ENCODE data around the gene SNED1. TPM values are rescaled to one million over a fixed set of nuclear protein-coding genes. Genes with fewer than 3 reads are reported as not detected.
A peak's percentile ranks its signal among the peaks of the same experiment; 100 is the strongest.

The SNED1 gene
- total RNA-seq, 1 experiment from 2014 or later: 2.8 TPM

- Histone ChIP-seq H3K27me3 (ENCODE audit: insufficient read depth, low read depth) (no peaks in the 10 kb centered on the region), H3K9me2 (ENCODE audit: insufficient read depth) (no peaks in the 10 kb centered on the region), H2AFZ (no peak overlapping the region), H3K4me1 (replicated peaks; ENCODE audit: insufficient read depth) (peaks cover 3% of the 10 kb centered on the region; the same call in 1 of the 2 replicates), H3K36me3 (ENCODE audit: low read depth) (no peaks in the 10 kb centered on the region), H3K9me3 (ENCODE audit: insufficient read depth, low read depth) (no peaks in the 10 kb centered on the region), H4K20me1 (ENCODE audit: insufficient read depth) (no peaks in the 10 kb centered on the region), H3K79me2 (ENCODE audit: low read depth) (no peaks in the 10 kb centered on the region), H3F3A (ENCODE audit: insufficient read depth, low read depth) (0 out of 2 replicates have a peak, but pooled peaks cover 2% of the 10 kb centered on the region), H3K4me2 (no peak overlapping the region), H3K4me3 (no peak overlapping the region), H3K27ac (no peak overlapping the region)
- ChIA-PET POLR2A (ENCODE audit: unreplicated experiment) (no interaction called here), CTCF (no interaction called here)
- DNase-seq: no peak
- TF ChIP-seq CTCF (conservative IDR thresholded peaks at IDR 0.05) (no peak), EZH2 (IDR thresholded peaks at IDR 0.05; ENCODE audit: low read depth) (no peak)
- BruUV-seq (replicated peaks): no TSS peak
- intact Hi-C loops (cut with micrococcal nuclease; ENCODE audit: unreplicated experiment): no loop called here
Measured at GRCh38 chr2:241015439-241015838, 17.0 kb downstream of the SNED1 start.

- intact Hi-C loops (cut with micrococcal nuclease; ENCODE audit: unreplicated experiment): no loop called here
- POLR2A ChIA-PET (ENCODE audit: unreplicated experiment): no interaction called here
- Histone ChIP-seq H3F3A (ENCODE audit: insufficient read depth, low read depth) (no peaks in the 10 kb centered on the region), H3K27me3 (ENCODE audit: insufficient read depth, low read depth) (no peaks in the 10 kb centered on the region), H2AFZ (no peak overlapping the region), H3K9me3 (ENCODE audit: insufficient read depth, low read depth) (no peaks in the 10 kb centered on the region; the same call in 1 of the 2 replicates), H3K36me3 (ENCODE audit: low read depth) (no peaks in the 10 kb centered on the region), H4K20me1 (ENCODE audit: insufficient read depth) (no peaks in the 10 kb centered on the region), H3K4me2 (no peak overlapping the region), H3K4me1 (replicated peaks; ENCODE audit: insufficient read depth) (no peaks in the 10 kb centered on the region), H3K9me2 (ENCODE audit: insufficient read depth) (no peaks in the 10 kb centered on the region), H3K27ac (no peak overlapping the region), H3K4me3 (no peak overlapping the region), H3K79me2 (ENCODE audit: low read depth) (no peaks in the 10 kb centered on the region)
- CTCF ChIA-PET: no interaction called here
- BruUV-seq (replicated peaks): no TSS peak
- no peak for DNase-seq
- TF ChIP-seq EZH2 (IDR thresholded peaks at IDR 0.05; ENCODE audit: low read depth): no peak
- TF ChIP-seq CTCF (conservative IDR thresholded peaks at IDR 0.05): no peak
Measured at GRCh38 chr2:241017228-241017940, 19.0 kb downstream of the SNED1 start.

- Histone ChIP-seq H4K20me1 (ENCODE audit: insufficient read depth) (no peaks in the 10 kb centered on the region), H3K9me2 (ENCODE audit: insufficient read depth) (no peaks in the 10 kb centered on the region), H2AFZ (no peak overlapping the region), H3K9me3 (ENCODE audit: insufficient read depth, low read depth) (no peaks in the 10 kb centered on the region; the same call in 1 of the 2 replicates), H3K4me3 (no peak overlapping the region), H3K27me3 (ENCODE audit: insufficient read depth, low read depth) (no peaks in the 10 kb centered on the region), H3K27ac (no peak overlapping the region), H3K36me3 (ENCODE audit: low read depth) (no peaks in the 10 kb centered on the region), H3F3A (ENCODE audit: insufficient read depth, low read depth) (no peaks in the 10 kb centered on the region), H3K4me1 (replicated peaks; ENCODE audit: insufficient read depth) (no peaks in the 10 kb centered on the region), H3K4me2 (no peak overlapping the region), H3K79me2 (ENCODE audit: low read depth) (no peaks in the 10 kb centered on the region)
- DNase-seq: peak in 1 of 2 experiments; percentile 50
- TF ChIP-seq EZH2 (IDR thresholded peaks at IDR 0.05; ENCODE audit: low read depth) (no peak), CTCF (conservative IDR thresholded peaks at IDR 0.05) (no peak)
- CTCF ChIA-PET: no interaction called here
- BruUV-seq (replicated peaks): no TSS peak
- intact Hi-C loops (cut with micrococcal nuclease; ENCODE audit: unreplicated experiment): no loop called here
- POLR2A ChIA-PET (ENCODE audit: unreplicated experiment): no interaction called here
Measured at GRCh38 chr2:241018051-241018891, 19.9 kb downstream of the SNED1 start.

Measured in PC-9 (cell line).